ENCODE results near the gene EEPD1. TPM values are rescaled to one million over a fixed set of nuclear protein-coding genes. Genes with fewer than 3 reads are reported as not detected.

EEPD1 gene
- total RNA-seq, 1 donor from 2014 or later: 9.9 TPM

DNA sequence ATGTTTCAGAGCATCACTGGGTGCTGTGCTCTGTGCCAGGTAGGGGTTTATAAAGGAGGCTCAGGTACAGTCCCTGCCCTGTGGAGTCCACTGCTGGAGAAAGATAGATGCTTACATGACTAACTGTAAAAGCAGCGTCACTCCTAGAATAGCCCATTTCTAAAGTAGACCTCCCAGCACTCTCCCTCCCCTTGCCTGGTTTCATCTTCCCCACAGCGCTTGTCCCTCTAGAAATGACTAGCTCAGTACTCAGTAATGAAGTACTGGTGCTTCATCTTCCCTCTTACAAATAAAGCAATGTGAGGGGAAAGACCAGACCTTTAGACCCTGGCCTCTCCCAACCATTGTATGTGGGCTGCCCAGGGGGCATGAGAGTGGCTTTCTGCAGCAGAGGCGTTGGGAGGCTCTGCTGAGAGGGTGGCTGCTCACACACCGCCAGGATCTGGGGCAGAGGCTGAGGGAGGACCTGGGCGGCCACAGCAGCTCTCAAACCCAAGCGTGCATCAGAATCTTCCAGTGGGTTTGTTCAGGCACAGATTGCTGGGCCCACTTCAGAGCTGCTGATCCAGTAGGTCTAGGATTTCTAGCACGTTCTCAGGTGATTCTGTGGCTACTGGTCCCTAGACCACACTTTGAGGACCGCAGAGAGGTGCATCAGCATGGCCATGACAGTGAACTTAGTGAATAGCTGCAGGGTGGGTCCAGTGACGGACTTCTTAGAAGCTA lies 126.3 kb downstream of the EEPD1 start:
- H3K36me3 ChIP-seq: no peaks in the 10 kb centered on the region
- H3K4me1 ChIP-seq: peaks cover 18% of the 10 kb centered on the region
- H3K27ac ChIP-seq: no peak overlapping the region
- ATAC-seq (no peak), DNase-seq (no peak)
- H3K9me3 ChIP-seq: no peaks in the 10 kb centered on the region
- intact Hi-C loops (cut with DNase I): no loop called here
- TF ChIP-seq, protein P1, sequence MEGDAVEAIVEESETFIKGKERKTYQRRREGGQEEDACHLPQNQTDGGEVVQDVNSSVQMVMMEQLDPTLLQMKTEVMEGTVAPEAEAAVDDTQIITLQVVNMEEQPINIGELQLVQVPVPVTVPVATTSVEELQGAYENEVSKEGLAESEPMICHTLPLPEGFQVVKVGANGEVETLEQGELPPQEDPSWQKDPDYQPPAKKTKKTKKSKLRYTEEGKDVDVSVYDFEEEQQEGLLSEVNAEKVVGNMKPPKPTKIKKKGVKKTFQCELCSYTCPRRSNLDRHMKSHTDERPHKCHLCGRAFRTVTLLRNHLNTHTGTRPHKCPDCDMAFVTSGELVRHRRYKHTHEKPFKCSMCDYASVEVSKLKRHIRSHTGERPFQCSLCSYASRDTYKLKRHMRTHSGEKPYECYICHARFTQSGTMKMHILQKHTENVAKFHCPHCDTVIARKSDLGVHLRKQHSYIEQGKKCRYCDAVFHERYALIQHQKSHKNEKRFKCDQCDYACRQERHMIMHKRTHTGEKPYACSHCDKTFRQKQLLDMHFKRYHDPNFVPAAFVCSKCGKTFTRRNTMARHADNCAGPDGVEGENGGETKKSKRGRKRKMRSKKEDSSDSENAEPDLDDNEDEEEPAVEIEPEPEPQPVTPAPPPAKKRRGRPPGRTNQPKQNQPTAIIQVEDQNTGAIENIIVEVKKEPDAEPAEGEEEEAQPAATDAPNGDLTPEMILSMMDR (IDR thresholded peaks at IDR 0.05): no peak
- H3K4me3 ChIP-seq: no peak overlapping the region
- no peaks in the 10 kb centered on the region for H3K27me3 ChIP-seq

GRCh38 chr7:36279926-36280315 lies 126.9 kb downstream of the EEPD1 start:
- H3K4me3 ChIP-seq: no peak overlapping the region
- H3K9me3 ChIP-seq: no peaks in the 10 kb centered on the region
- TF ChIP-seq, protein P1 (IDR thresholded peaks at IDR 0.05): no peak
- DNase-seq (no peak), ATAC-seq (no peak)
- intact Hi-C loops (cut with DNase I): no loop called here
- H3K27me3 ChIP-seq: no peaks in the 10 kb centered on the region
- H3K4me1 ChIP-seq: peaks cover 18% of the 10 kb centered on the region
- no peak overlapping the region for H3K27ac ChIP-seq
- no peaks in the 10 kb centered on the region for H3K36me3 ChIP-seq

DNA sequence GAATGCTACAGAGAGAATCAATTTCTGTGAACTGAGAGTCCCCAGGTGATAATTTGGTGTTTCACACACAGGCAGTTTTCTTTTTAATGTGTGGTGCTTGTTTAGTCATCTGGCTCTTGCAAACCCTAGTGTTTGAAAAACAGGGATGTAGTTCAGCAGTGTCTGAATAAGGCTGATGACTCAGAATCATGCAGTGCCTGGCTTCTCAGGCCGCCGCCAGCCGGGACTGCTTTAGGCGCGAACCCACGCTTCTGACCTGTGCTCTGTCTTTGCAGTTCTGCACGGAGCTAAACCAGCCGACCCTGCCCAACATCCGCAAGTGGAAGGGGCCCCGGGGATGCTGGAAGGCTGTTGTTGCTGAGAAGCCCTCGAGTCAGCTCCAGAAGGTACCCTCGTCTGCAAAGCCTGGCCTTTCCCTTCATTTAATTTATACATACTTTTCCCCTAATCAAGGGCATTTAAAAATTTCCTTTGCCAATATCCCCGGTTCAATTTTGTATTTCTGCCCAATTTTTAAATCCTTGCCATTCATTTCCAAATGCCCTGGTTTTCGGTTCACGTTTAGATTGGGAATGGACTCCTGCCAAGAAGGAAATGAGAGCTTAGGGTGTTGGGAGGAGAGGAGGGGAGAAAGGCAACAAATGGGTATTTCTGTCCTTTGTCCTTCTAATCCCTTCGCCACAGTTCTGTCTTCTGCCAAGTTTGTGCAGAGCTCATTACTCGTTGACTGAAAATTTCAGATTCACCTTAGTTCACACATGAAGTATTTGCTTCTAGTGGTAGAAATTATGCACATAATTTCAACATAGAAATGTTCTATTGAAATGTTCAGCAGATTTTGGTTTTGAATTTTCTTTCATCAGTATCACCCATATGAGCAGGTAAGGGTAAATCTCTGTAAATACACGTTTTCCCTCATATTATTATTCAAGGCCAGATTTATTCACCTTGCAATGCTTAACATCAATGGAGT lies 128.1 kb downstream of the EEPD1 start:
- no peaks in the 10 kb centered on the region for H3K36me3 ChIP-seq
- intact Hi-C loops (cut with DNase I): no loop called here
- peak; percentile 71 for ATAC-seq
- no peaks in the 10 kb centered on the region for H3K9me3 ChIP-seq
- H3K27me3 ChIP-seq: no peaks in the 10 kb centered on the region
- TF ChIP-seq, protein P1 (IDR thresholded peaks at IDR 0.05): no peak
- peak overlapping the region; percentile 40 for H3K27ac ChIP-seq
- peak; percentile 82 for DNase-seq
- peak overlapping the region; percentile 9 for H3K4me3 ChIP-seq
- peaks cover 20% of the 10 kb centered on the region for H3K4me1 ChIP-seq

GRCh38 chr7:36281945-36282717 lies 129.1 kb downstream of the EEPD1 start:
- H3K27ac ChIP-seq: no peak overlapping the region
- H3K9me3 ChIP-seq: no peaks in the 10 kb centered on the region
- ATAC-seq (no peak), DNase-seq (no peak)
- H3K4me1 ChIP-seq: peaks cover 27% of the 10 kb centered on the region
- H3K36me3 ChIP-seq: no peaks in the 10 kb centered on the region
- intact Hi-C loops (cut with DNase I): no loop called here
- TF ChIP-seq, protein P1 (IDR thresholded peaks at IDR 0.05): no peak
- no peak overlapping the region for H3K4me3 ChIP-seq
- H3K27me3 ChIP-seq: no peaks in the 10 kb centered on the region

GRCh38 chr7:36283181-36283580 lies 130.1 kb downstream of the EEPD1 start:
- ATAC-seq (no peak), DNase-seq (no peak)
- H3K9me3 ChIP-seq: no peaks in the 10 kb centered on the region
- peaks cover 35% of the 10 kb centered on the region for H3K4me1 ChIP-seq
- intact Hi-C loops (cut with DNase I): no loop called here
- H3K27me3 ChIP-seq: no peaks in the 10 kb centered on the region
- H3K36me3 ChIP-seq: no peaks in the 10 kb centered on the region
- TF ChIP-seq, protein P1 (IDR thresholded peaks at IDR 0.05): no peak
- peak overlapping the region; percentile 17 for H3K27ac ChIP-seq
- H3K4me3 ChIP-seq: no peak overlapping the region

Data from upper lobe of right lung (tissue), 1 donor.